Activated naive CD8-positive, alpha-beta T cell treated with anti-CD3 and anti-CD28 coated beads, Interleukin-2, amount 10 ng/mL, durations not matched to agents 7 days and 5 days (primary cell): ENCODE results near the gene CMBL. TPM values are rescaled to one million over a fixed set of nuclear protein-coding genes. Genes with fewer than 3 reads are reported as not detected.
"Not testable (repeated sequence)": the region's sequence is repeated elsewhere in the genome, so short reads cannot be mapped to it uniquely, and the experiment has no call there.

ENCODE experiments used
- ATAC-seq: fragments of 150-1000 bp; cut with Tn5 transposase; one replicate; pipeline ENCODE4 v1.10.0; 2021; ENCODE audit warnings: low read depth, moderate library complexity
- POLR2A ChIA-PET: fragments of 350-600 bp; sonication (Branson Sonifier 250); formaldehyde crosslinking; loops from one replicate; lab custom pipeline; 2021; ENCODE audit warnings: antibody characterized with exemption; lab: Charles Lee
- DNase-seq: peaks from one replicate; pipeline ENCODE4 v3.0.0; 2021
- H3K27ac Mint-ChIP-seq: one replicate; pipeline ENCODE4 v1.8.0; 2022; ENCODE audit warnings: mild to moderate bottlenecking, mixed read lengths
- H3K27me3 Mint-ChIP-seq: one replicate; pipeline ENCODE4 v1.8.0; 2022; ENCODE audit warnings: mild to moderate bottlenecking, moderate library complexity, mixed read lengths
- H3K36me3 Mint-ChIP-seq: one replicate; pipeline ENCODE4 v1.8.0; 2021; ENCODE audit warnings: mild to moderate bottlenecking, mixed read lengths
- H3K4me1 Mint-ChIP-seq: one replicate; pipeline ENCODE4 v1.8.0; 2021; ENCODE audit warnings: mixed read lengths
- H3K4me3 Mint-ChIP-seq: one replicate; pipeline ENCODE4 v1.8.0; 2022; ENCODE audit warnings: mild to moderate bottlenecking, moderate library complexity, mixed read lengths
- H3K9me3 Mint-ChIP-seq: one replicate; pipeline ENCODE4 v1.8.0; 2021; ENCODE audit warnings: mixed read lengths
- total RNA-seq, 2 experiments: library from RNA; stranded (reverse); gene quantifications; one replicate each; pipeline ENCODE4 v1.2.3, GENCODE V29; 2021

CMBL gene
- total RNA-seq, 2 experiments from 2014 or later = 2.4 to 2.8 TPM

GRCh38 chr5:10247217-10247616, 60.5 kb downstream of the CMBL start:
- H3K4me1 Mint-ChIP-seq = peaks cover 25% of the 10 kb centered on the region
- H3K9me3 Mint-ChIP-seq, POLR2A ChIA-PET, H3K27me3 Mint-ChIP-seq, DNase-seq, H3K4me3 Mint-ChIP-seq, H3K27ac Mint-ChIP-seq, ATAC-seq: not testable (repeated sequence)
- peaks cover 24% of the 10 kb centered on the region for H3K36me3 Mint-ChIP-seq

GRCh38 chr5:10246761-10247160, 60.9 kb downstream of the CMBL start:
- no peaks in the 10 kb centered on the region for H3K9me3 Mint-ChIP-seq

GRCh38 chr5:10244342-10244944, 63.3 kb downstream of the CMBL start:
- Mint-ChIP-seq H3K9me3 (no peaks in the 10 kb centered on the region), H3K27ac (no peak overlapping the region), H3K36me3 (peaks cover 16% of the 10 kb centered on the region), H3K4me3 (no peak overlapping the region), H3K27me3 (no peaks in the 10 kb centered on the region), H3K4me1 (peaks cover 16% of the 10 kb centered on the region)
- DNase-seq (no peak), ATAC-seq (no peak)
- POLR2A ChIA-PET = no interaction called here

More at GRCh38 chr5:10246761-10247160, 60.9 kb downstream of the CMBL start:
- DNase-seq (no peak), ATAC-seq (no peak)
- Mint-ChIP-seq H3K4me3 (no peak overlapping the region), H3K27me3 (no peaks in the 10 kb centered on the region), H3K4me1 (peaks cover 22% of the 10 kb centered on the region), H3K36me3 (peaks cover 21% of the 10 kb centered on the region), H3K27ac (no peak overlapping the region)
- POLR2A ChIA-PET = no interaction called here

GRCh38 chr5:10243660-10244240, 64.0 kb downstream of the CMBL start:
- DNase-seq (no peak), ATAC-seq (no peak)
- no peak overlapping the region for H3K27ac Mint-ChIP-seq
- no peaks in the 10 kb centered on the region for H3K9me3 Mint-ChIP-seq
- peaks cover 19% of the 10 kb centered on the region for H3K36me3 Mint-ChIP-seq
- peaks cover 14% of the 10 kb centered on the region for H3K4me1 Mint-ChIP-seq
- H3K27me3 Mint-ChIP-seq = no peaks in the 10 kb centered on the region
- no peak overlapping the region for H3K4me3 Mint-ChIP-seq
- POLR2A ChIA-PET = no interaction called here

GRCh38 chr5:10235350-10235749, 72.4 kb downstream of the CMBL start:
- ATAC-seq (no peak), DNase-seq (no peak)
- Mint-ChIP-seq H3K4me1 (no peaks in the 10 kb centered on the region), H3K27ac (no peak overlapping the region), H3K4me3 (no peak overlapping the region), H3K36me3 (peaks cover 10% of the 10 kb centered on the region), H3K27me3 (no peaks in the 10 kb centered on the region), H3K9me3 (no peaks in the 10 kb centered on the region)
- POLR2A ChIA-PET = no interaction called here

- Mint-ChIP-seq H3K27me3 (no peaks in the 10 kb centered on the region), H3K36me3 (peaks cover 10% of the 10 kb centered on the region), H3K4me3 (no peak overlapping the region), H3K27ac (no peak overlapping the region), H3K4me1 (no peaks in the 10 kb centered on the region), H3K9me3 (no peaks in the 10 kb centered on the region)
- no peak for ATAC-seq
- POLR2A ChIA-PET = no interaction called here
- no peak for DNase-seq
These were observed 74.2 kb downstream of the CMBL start for GRCh38 chr5:10233505-10233904.

GRCh38 chr5:10233011-10233410, 74.7 kb downstream of the CMBL start:
- Mint-ChIP-seq H3K4me1 (no peaks in the 10 kb centered on the region), H3K4me3 (no peak overlapping the region), H3K36me3 (peaks cover 10% of the 10 kb centered on the region), H3K27me3 (no peaks in the 10 kb centered on the region), H3K9me3 (no peaks in the 10 kb centered on the region), H3K27ac (no peak overlapping the region)
- POLR2A ChIA-PET = no interaction called here
- DNase-seq = no peak
- no peak for ATAC-seq

GRCh38 chr5:10232386-10232785, 75.3 kb downstream of the CMBL start:
- no peak overlapping the region for H3K4me3 Mint-ChIP-seq

GRCh38 chr5:10229306-10230048, 78.2 kb downstream of the CMBL start:
- Mint-ChIP-seq H3K9me3 (no peaks in the 10 kb centered on the region), H3K27me3 (no peaks in the 10 kb centered on the region), H3K36me3 (peaks cover 24% of the 10 kb centered on the region), H3K27ac (no peak overlapping the region), H3K4me1 (no peaks in the 10 kb centered on the region), H3K4me3 (no peak overlapping the region)
- POLR2A ChIA-PET = no interaction called here
- ATAC-seq (no peak), DNase-seq (no peak)

More at GRCh38 chr5:10232386-10232785, 75.3 kb downstream of the CMBL start:
- no peak overlapping the region for H3K27ac Mint-ChIP-seq
- DNase-seq (no peak), ATAC-seq (no peak)
- H3K9me3 Mint-ChIP-seq = no peaks in the 10 kb centered on the region
- H3K4me1 Mint-ChIP-seq = no peaks in the 10 kb centered on the region
- H3K27me3 Mint-ChIP-seq = no peaks in the 10 kb centered on the region
- H3K36me3 Mint-ChIP-seq = peaks cover 7% of the 10 kb centered on the region
- POLR2A ChIA-PET = no interaction called here

- Mint-ChIP-seq H3K27ac (no peak overlapping the region), H3K36me3 (peaks cover 33% of the 10 kb centered on the region), H3K4me3 (no peak overlapping the region), H3K4me1 (no peaks in the 10 kb centered on the region), H3K9me3 (no peaks in the 10 kb centered on the region), H3K27me3 (no peaks in the 10 kb centered on the region)
- POLR2A ChIA-PET = no interaction called here
- no peak for ATAC-seq
- DNase-seq = no peak
These were observed 79.4 kb downstream of the CMBL start for GRCh38 chr5:10228288-10228687.

Other genes starting within 250 kb of the CMBL start
- 10 to 100 TPM; 16.9 to 17.7 TPM for gene ATPSCKMT, start 58.0 kb downstream of the CMBL start, total RNA-seq
- gene CCT5, start 57.6 kb downstream of the CMBL start, total RNA-seq = 100 to 1,000 TPM; 170 to 182 TPM
- gene MARCHF6, start 45.8 kb upstream of the CMBL start, total RNA-seq = 100 to 1,000 TPM; 127 to 135 TPM
- 1 to 10 TPM; 1.4 to 1.5 TPM for gene ROPN1L, start 134.0 kb upstream of the CMBL start, total RNA-seq